Glutamatergic neuron (in vitro differentiated cells): ENCODE measurements around the gene CHST11. TPM values are rescaled to one million over a fixed set of nuclear protein-coding genes. Genes with fewer than 3 reads are reported as not detected.

Source experiments
- DNase-seq: peaks from one replicate; pipeline ENCODE4 v3.0.0; 2022
- H3K27ac Mint-ChIP-seq: one replicate; pipeline ENCODE4 v1.8.0; 2020; ENCODE audit warnings: mild to moderate bottlenecking, mixed read lengths, inconsistent platforms; ENCODE audit not compliant: unreplicated experiment
- H3K27me3 Mint-ChIP-seq: one replicate; pipeline ENCODE4 v1.8.0; 2020; ENCODE audit warnings: mild to moderate bottlenecking, moderate library complexity, mixed read lengths, inconsistent platforms; ENCODE audit not compliant: unreplicated experiment
- H3K36me3 Mint-ChIP-seq: one replicate; pipeline ENCODE4 v1.8.0; 2020; ENCODE audit warnings: mild to moderate bottlenecking, mixed read lengths, inconsistent platforms; ENCODE audit not compliant: unreplicated experiment
- H3K4me1 Mint-ChIP-seq: one replicate; pipeline ENCODE4 v1.8.0; 2020; ENCODE audit warnings: mild to moderate bottlenecking, low read depth, mixed read lengths, inconsistent platforms; ENCODE audit not compliant: unreplicated experiment
- H3K4me3 Mint-ChIP-seq: one replicate; pipeline ENCODE4 v1.8.0; 2020; ENCODE audit warnings: mild to moderate bottlenecking, mixed read lengths, inconsistent platforms; ENCODE audit not compliant: unreplicated experiment
- H3K9me3 Mint-ChIP-seq: one replicate; pipeline ENCODE4 v1.8.0; 2020; ENCODE audit warnings: mild to moderate bottlenecking, moderate library complexity, mixed read lengths, inconsistent platforms; ENCODE audit not compliant: unreplicated experiment
- total RNA-seq: library from RNA; stranded (reverse); fragmentation: NEBNext Ultra II Directional; extraction: Animal tissue kit (Norgen Biotek cat#: 25700); gene quantifications from one replicate; pipeline ENCODE4 v1.2.1, GENCODE V29; 2021; ENCODE audit not compliant: unreplicated experiment
- TF ChIP-seq, protein P1 (sequence below): fragments of 200-600 bp; sonication (generic); IDR thresholded peaks from one replicate; pipeline ENCODE4 v1.5.0; 2021; ENCODE audit not compliant: partially characterized antibody, unreplicated experiment

The CHST11 gene
- total RNA-seq, 1 donor from 2014 or later, result 11.5 TPM

DNA sequence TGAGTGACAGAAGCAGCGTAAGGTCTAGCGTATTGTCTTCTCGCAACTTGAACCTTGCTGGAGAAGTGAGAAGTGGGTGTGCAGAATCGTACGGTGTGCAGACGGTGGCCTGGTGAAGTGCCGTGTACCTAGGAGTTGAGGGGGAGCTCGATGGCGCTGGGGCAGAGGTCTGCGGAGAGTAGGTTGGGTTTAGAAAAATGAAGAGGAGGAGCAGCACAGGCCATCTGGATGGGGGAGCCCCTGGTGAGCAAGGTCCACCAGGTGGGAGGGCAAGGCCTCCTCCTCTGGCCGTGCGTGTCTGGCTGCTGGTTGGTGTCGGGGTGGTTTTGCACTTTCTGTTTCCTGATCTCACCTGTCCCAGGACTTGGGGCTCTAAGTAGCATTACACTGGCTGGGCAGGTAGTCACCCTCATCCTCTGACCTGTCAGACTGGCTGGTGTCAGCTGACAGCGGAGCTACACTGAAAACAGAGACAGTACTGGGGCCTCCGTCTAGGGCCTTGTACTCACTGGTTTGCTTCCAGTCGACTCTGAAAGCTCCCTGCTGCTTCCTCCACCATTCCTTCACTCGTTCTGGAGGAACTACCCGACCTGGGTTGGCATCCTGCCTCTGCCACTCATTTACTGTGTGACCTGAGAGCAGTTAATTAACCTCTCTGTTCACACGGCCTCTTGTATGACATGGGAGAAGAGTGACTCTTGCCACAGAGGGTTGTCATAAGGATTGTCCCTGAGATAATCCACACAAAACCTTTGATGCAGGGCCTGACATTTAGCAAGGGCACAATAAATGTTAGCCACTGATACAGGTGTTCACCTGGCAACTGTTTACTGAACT is 273.1 kb downstream of the CHST11 start:
- Mint-ChIP-seq H3K4me3 (no peak overlapping the region), H3K27me3 (no peaks in the 10 kb centered on the region), H3K9me3 (peaks cover 3% of the 10 kb centered on the region), H3K27ac (peak overlapping the region; percentile 33), H3K4me1 (peaks cover 24% of the 10 kb centered on the region), H3K36me3 (peaks cover 3% of the 10 kb centered on the region)
- no peak for DNase-seq
- TF ChIP-seq, protein P1, sequence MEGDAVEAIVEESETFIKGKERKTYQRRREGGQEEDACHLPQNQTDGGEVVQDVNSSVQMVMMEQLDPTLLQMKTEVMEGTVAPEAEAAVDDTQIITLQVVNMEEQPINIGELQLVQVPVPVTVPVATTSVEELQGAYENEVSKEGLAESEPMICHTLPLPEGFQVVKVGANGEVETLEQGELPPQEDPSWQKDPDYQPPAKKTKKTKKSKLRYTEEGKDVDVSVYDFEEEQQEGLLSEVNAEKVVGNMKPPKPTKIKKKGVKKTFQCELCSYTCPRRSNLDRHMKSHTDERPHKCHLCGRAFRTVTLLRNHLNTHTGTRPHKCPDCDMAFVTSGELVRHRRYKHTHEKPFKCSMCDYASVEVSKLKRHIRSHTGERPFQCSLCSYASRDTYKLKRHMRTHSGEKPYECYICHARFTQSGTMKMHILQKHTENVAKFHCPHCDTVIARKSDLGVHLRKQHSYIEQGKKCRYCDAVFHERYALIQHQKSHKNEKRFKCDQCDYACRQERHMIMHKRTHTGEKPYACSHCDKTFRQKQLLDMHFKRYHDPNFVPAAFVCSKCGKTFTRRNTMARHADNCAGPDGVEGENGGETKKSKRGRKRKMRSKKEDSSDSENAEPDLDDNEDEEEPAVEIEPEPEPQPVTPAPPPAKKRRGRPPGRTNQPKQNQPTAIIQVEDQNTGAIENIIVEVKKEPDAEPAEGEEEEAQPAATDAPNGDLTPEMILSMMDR, result no peak

- Mint-ChIP-seq H3K27ac (no peak overlapping the region), H3K9me3 (peaks cover 3% of the 10 kb centered on the region), H3K4me3 (no peak overlapping the region), H3K27me3 (no peaks in the 10 kb centered on the region), H3K36me3 (peaks cover 3% of the 10 kb centered on the region), H3K4me1 (peaks cover 22% of the 10 kb centered on the region)
- no peak for DNase-seq
- TF ChIP-seq, protein P1, result no peak
Observed at GRCh38 chr12:104730763-104731162, 274.0 kb downstream of the CHST11 start.

DNA sequence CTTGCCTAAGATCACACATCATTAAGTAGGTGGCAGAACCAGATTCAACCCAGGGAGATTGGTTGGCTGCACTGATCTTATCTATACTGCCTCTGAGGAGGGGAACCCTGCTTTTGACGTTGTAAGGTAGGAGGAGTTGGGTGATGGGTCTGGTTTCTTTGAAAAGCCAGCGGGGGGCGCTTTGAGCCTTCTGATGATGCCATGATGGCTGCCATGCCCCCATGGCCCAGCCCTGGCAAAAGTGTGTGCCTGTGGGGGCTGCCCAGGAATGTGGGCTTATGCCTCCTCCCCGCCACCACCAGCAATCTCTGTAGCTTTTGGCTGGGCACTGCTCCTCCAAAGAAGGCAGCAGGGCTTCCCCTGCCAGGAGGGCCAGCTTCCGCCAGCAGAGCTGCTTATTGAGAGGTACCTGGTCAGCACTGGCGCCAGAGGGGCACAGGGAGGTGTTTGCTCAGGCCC is 277.0 kb downstream of the CHST11 start:
- Mint-ChIP-seq H3K4me3 (no peak overlapping the region), H3K4me1 (peaks cover 42% of the 10 kb centered on the region), H3K27me3 (peaks cover 1% of the 10 kb centered on the region), H3K27ac (no peak overlapping the region), H3K9me3 (peaks cover 10% of the 10 kb centered on the region), H3K36me3 (peaks cover 3% of the 10 kb centered on the region)
- no peak for DNase-seq
- TF ChIP-seq, protein P1, result no peak

- Mint-ChIP-seq H3K27ac (no peak overlapping the region), H3K36me3 (no peaks in the 10 kb centered on the region), H3K27me3 (peaks cover 1% of the 10 kb centered on the region), H3K4me3 (no peak overlapping the region), H3K9me3 (peaks cover 8% of the 10 kb centered on the region), H3K4me1 (peaks cover 37% of the 10 kb centered on the region)
- TF ChIP-seq, protein P1, result no peak
- no peak for DNase-seq
Observed at GRCh38 chr12:104734541-104735095, 277.9 kb downstream of the CHST11 start.

- TF ChIP-seq, protein P1, result no peak
- Mint-ChIP-seq H3K9me3 (peaks cover 8% of the 10 kb centered on the region), H3K36me3 (no peaks in the 10 kb centered on the region), H3K4me3 (no peak overlapping the region), H3K27me3 (peaks cover 1% of the 10 kb centered on the region), H3K27ac (no peak overlapping the region), H3K4me1 (peaks cover 32% of the 10 kb centered on the region)
- DNase-seq, result no peak
Observed at GRCh38 chr12:104735801-104736200, 279.1 kb downstream of the CHST11 start.
